ENCODE data around the gene LIPK. TPM values are rescaled to one million over a fixed set of nuclear protein-coding genes. Genes with fewer than 3 reads are reported as not detected.
"Not testable (repeated sequence)": the region's sequence is repeated elsewhere in the genome, so short reads cannot be mapped to it uniquely, and the experiment has no call there.

LIPK gene
- total RNA-seq, 4 donors from 2014 or later = 1.9 to 3.3 (median 2.4) TPM; not detected in 1

- intact Hi-C loops (cut with DNase I) = no loop called here
- WGBS, 2 donors = 14 to 48% methylated on average over 4 of the region's 4 CpGs
- Histone ChIP-seq H3K27ac (no peak overlapping the region), H3K27me3 (no peaks in the 10 kb centered on the region), H3K4me1 (no peaks in the 10 kb centered on the region), H3K36me3 (no peaks in the 10 kb centered on the region), H3K4me3 (no peak overlapping the region), H3K9me3 (no peaks in the 10 kb centered on the region)
- TF ChIP-seq CTCF (IDR thresholded peaks at IDR 0.05) (peak in 2 of 6 experiments; percentile 5 to 42), POLR2A (IDR thresholded peaks at IDR 0.05) (no peak)
- DNase-seq = no peak
Measured at GRCh38 chr10:88693392-88694020, 12.5 kb upstream of the LIPK start.

- WGBS, 2 donors = 55 to 66% methylated on average over 4 of the region's 4 CpGs
- intact Hi-C loops (cut with DNase I) = no loop called here
- no peak overlapping the region for H3K27ac ChIP-seq
Measured at GRCh38 chr10:88702848-88703597, 3.0 kb upstream of the LIPK start.

GRCh38 chr10:88707429-88708155, 1.5 kb downstream of the LIPK start:
- TF ChIP-seq POLR2A (IDR thresholded peaks at IDR 0.05) (no peak), CTCF (IDR thresholded peaks at IDR 0.05) (no peak)
- DNase-seq = no peak

More at GRCh38 chr10:88702848-88703597, 3.0 kb upstream of the LIPK start:
- Histone ChIP-seq H3K9me3 (no peaks in the 10 kb centered on the region), H3K27me3 (no peaks in the 10 kb centered on the region), H3K4me1 (peaks cover 0 to 21% (median 0%) of the 10 kb centered on the region in 3 donors), H3K36me3 (no peaks in the 10 kb centered on the region), H3K4me3 (no peak overlapping the region)
- TF ChIP-seq POLR2A (IDR thresholded peaks at IDR 0.05) (no peak), CTCF (IDR thresholded peaks at IDR 0.05) (no peak)
- no peak for DNase-seq

GRCh38 chr10:88709361-88709760, 3.3 kb downstream of the LIPK start:
- H3K9me3 ChIP-seq; H3K4me3 ChIP-seq; H3K36me3 ChIP-seq; intact Hi-C loops (cut with DNase I); H3K27me3 ChIP-seq; H3K27ac ChIP-seq; DNase-seq: not testable (repeated sequence)
- H3K4me1 ChIP-seq = peaks cover 0 to 21% (median 0%) of the 10 kb centered on the region in 3 donors
- 59 to 63% methylated on average over 6 of the region's 6 CpGs for WGBS, 2 donors

More at GRCh38 chr10:88707429-88708155, 1.5 kb downstream of the LIPK start:
- H3K27ac ChIP-seq = peak overlapping the region in 2 of 4 donors; percentile 47 to 66
- intact Hi-C loops (cut with DNase I) = no loop called here
- no peaks in the 10 kb centered on the region for H3K36me3 ChIP-seq
- H3K4me1 ChIP-seq = peaks cover 0 to 21% (median 0%) of the 10 kb centered on the region in 3 donors
- 34 to 45% methylated on average over 2 of the region's 2 CpGs for WGBS, 2 donors
- H3K9me3 ChIP-seq = no peaks in the 10 kb centered on the region
- H3K4me3 ChIP-seq = no peak overlapping the region
- H3K27me3 ChIP-seq = no peaks in the 10 kb centered on the region

GRCh38 chr10:88715517-88715916, 9.5 kb downstream of the LIPK start:
- 92 to 95% methylated on average over 1 of the region's 1 CpG for WGBS, 2 donors
- Histone ChIP-seq H3K4me3 (no peak overlapping the region), H3K27me3 (no peaks in the 10 kb centered on the region), H3K27ac (no peak overlapping the region), H3K9me3 (no peaks in the 10 kb centered on the region), H3K36me3 (no peaks in the 10 kb centered on the region), H3K4me1 (no peaks in the 10 kb centered on the region)
- intact Hi-C loops (cut with DNase I) = no loop called here
- DNase-seq = no peak
- TF ChIP-seq CTCF (IDR thresholded peaks at IDR 0.05) (no peak), POLR2A (IDR thresholded peaks at IDR 0.05) (no peak)

Data from esophagus squamous epithelium (tissue), 5 donors.